Measurements from ENCODE around the gene CLPTM1L.

GRCh38 chr5:1352231-1353219 lies 7.6 kb upstream of the CLPTM1L start:
- TF ChIP-seq, protein P1, sequence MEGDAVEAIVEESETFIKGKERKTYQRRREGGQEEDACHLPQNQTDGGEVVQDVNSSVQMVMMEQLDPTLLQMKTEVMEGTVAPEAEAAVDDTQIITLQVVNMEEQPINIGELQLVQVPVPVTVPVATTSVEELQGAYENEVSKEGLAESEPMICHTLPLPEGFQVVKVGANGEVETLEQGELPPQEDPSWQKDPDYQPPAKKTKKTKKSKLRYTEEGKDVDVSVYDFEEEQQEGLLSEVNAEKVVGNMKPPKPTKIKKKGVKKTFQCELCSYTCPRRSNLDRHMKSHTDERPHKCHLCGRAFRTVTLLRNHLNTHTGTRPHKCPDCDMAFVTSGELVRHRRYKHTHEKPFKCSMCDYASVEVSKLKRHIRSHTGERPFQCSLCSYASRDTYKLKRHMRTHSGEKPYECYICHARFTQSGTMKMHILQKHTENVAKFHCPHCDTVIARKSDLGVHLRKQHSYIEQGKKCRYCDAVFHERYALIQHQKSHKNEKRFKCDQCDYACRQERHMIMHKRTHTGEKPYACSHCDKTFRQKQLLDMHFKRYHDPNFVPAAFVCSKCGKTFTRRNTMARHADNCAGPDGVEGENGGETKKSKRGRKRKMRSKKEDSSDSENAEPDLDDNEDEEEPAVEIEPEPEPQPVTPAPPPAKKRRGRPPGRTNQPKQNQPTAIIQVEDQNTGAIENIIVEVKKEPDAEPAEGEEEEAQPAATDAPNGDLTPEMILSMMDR (IDR thresholded peaks at IDR 0.05): no peak
- no peak for TF ChIP-seq POLR2A (IDR thresholded peaks at IDR 0.05)
